Loucy (cell line): Measurements from ENCODE around the gene TSPEAR.

ENCODE experiments used
- CTCF ChIP-seq: fragments of 200-600 bp; sonication (generic); conservative IDR thresholded peaks from 2 replicates; pipeline ENCODE4 v1.5.1; 2014; ENCODE audit warnings: mild to moderate bottlenecking, antibody characterized with exemption, low read length
- EZH2phosphoT487 ChIP-seq: fragments of 200-600 bp; IDR thresholded peaks from 2 replicates; pipeline ENCODE4 v1.6.1; 2018; ENCODE audit warnings: antibody characterized with exemption, mild to moderate bottlenecking, moderate library complexity, borderline replicate concordance

- TF ChIP-seq CTCF (no peak), EZH2phosphoT487 (no peak)
These were observed 146.3 kb downstream of the TSPEAR start for GRCh38 chr21:44564886-44565598.
